Pancreas (tissue), 8 donors: ENCODE data around the gene VSTM1. TPM values are rescaled to one million over a fixed set of nuclear protein-coding genes. Genes with fewer than 3 reads are reported as not detected.

ENCODE experiments used
- polyA plus RNA-seq, 2 donors: library from polyadenylated mRNA; stranded (reverse); fragments of 200-250 nt; gene quantifications; one replicate each; pipeline ENCODE4 v1.2.3, GENCODE V29; 2013
- total RNA-seq, 6 donors: library from RNA; stranded (reverse); fragmentation: NEBNext Ultra II Directional in 4 of 6; extraction: Animal tissue kit (Norgen Biotek cat#: 25700) in 4 of 6; gene quantifications; one replicate each; pipeline versions ENCODE4 v1.2.1 to v1.2.4, GENCODE V29; 2021 to 2023
- donor health status: healthy with polysubstance abuse.
- donor health status: DM: no; HTN: no; CAD: no; lungs with moderate emphysema.
- donor health status: DM: no; HTN: no; CAD: no.
- donor health status: Bipolar disorder and iron deficiency.
- donor health status: DM: yes; HTN: yes; CAD: no.
- donor health status: DM: no; HTN: no; CAD: no.
- donor health status: DM: no; HTN: no; CAD: no.
- donor health status: DM: yes; HTN: yes; CAD: no.

The VSTM1 gene
- total and polyA plus RNA-seq, 8 donors, result not detected

Other genes starting within 250 kb of the VSTM1 start
- under 1 TPM in 5 of 6 donors, not detected in 1; 0.08 to 0.81 (median 0.32) TPM for gene NLRP12, start 239.6 kb downstream of the VSTM1 start, total RNA-seq
- under 1 TPM; 0.02 to 0.19 TPM for gene NLRP12, start 239.6 kb downstream of the VSTM1 start, polyA plus RNA-seq
- 10 to 100 TPM; 21.5 to 57.6 (median 31.0) TPM for gene MYADM, start 196.0 kb downstream of the VSTM1 start, total RNA-seq
- 10 to 100 TPM; 14.0 to 40.6 TPM for gene MYADM, start 196.0 kb downstream of the VSTM1 start, polyA plus RNA-seq
- under 1 TPM in 5 of 6 donors, not detected in 1; 0.16 to 0.38 (median 0.18) TPM for gene PRKCG, start 181.7 kb downstream of the VSTM1 start, total RNA-seq
- gene PRKCG, start 181.7 kb downstream of the VSTM1 start, polyA plus RNA-seq, result 1 to 10 TPM in 1 of 2 donors, under 1 TPM in 1; 0.99 to 2.2 TPM
- gene CACNG7, start 154.6 kb downstream of the VSTM1 start, total RNA-seq, result under 1 TPM in 2 of 6 donors, not detected in 4; 0.04 to 0.09 TPM
- under 1 TPM; 0.02 to 0.08 TPM for gene CACNG7, start 154.6 kb downstream of the VSTM1 start, polyA plus RNA-seq
- under 1 TPM in 5 of 6 donors, not detected in 1; under 0.01 to 0.06 (median 0.03) TPM for gene CACNG8, start 101.0 kb downstream of the VSTM1 start, total RNA-seq
- under 1 TPM; 0.02 to 0.04 TPM for gene CACNG8, start 101.0 kb downstream of the VSTM1 start, polyA plus RNA-seq
- gene CACNG6, start 72.3 kb downstream of the VSTM1 start, total RNA-seq, result not detected
- gene CACNG6, start 72.3 kb downstream of the VSTM1 start, polyA plus RNA-seq, result not detected
- not detected for gene TARM1, start 17.5 kb upstream of the VSTM1 start, total RNA-seq
- gene TARM1, start 17.5 kb upstream of the VSTM1 start, polyA plus RNA-seq, result not detected
- 1 to 10 TPM in 2 of 6 donors, under 1 TPM in 3, not detected in 1; 0.41 to 3.2 (median 0.84) TPM for gene OSCAR, start 36.9 kb upstream of the VSTM1 start, total RNA-seq
- 1 to 10 TPM; 1.0 to 1.1 TPM for gene OSCAR, start 36.9 kb upstream of the VSTM1 start, polyA plus RNA-seq
- gene NDUFA3, start 39.0 kb upstream of the VSTM1 start, total RNA-seq, result 10 to 100 TPM; 27.7 to 52.1 (median 45.1) TPM
- gene NDUFA3, start 39.0 kb upstream of the VSTM1 start, polyA plus RNA-seq, result 100 to 1,000 TPM; 107 to 166 TPM
- gene TFPT, start 51.8 kb upstream of the VSTM1 start, total RNA-seq, result 1 to 10 TPM; 3.8 to 8.8 (median 5.0) TPM
- gene TFPT, start 51.8 kb upstream of the VSTM1 start, polyA plus RNA-seq, result 10 to 100 TPM; 16.1 to 16.6 TPM
- gene PRPF31, start 51.9 kb upstream of the VSTM1 start, total RNA-seq, result 10 to 100 TPM; 14.4 to 27.2 (median 19.5) TPM
- gene PRPF31, start 51.9 kb upstream of the VSTM1 start, polyA plus RNA-seq, result 10 to 100 TPM; 45.0 to 47.1 TPM
- gene CNOT3, start 73.9 kb upstream of the VSTM1 start, total RNA-seq, result 10 to 100 TPM; 16.8 to 28.5 (median 21.3) TPM
- gene CNOT3, start 73.9 kb upstream of the VSTM1 start, polyA plus RNA-seq, result 10 to 100 TPM; 39.0 to 40.0 TPM
- gene LENG1, start 95.8 kb upstream of the VSTM1 start, total RNA-seq, result 1 to 10 TPM; 2.1 to 5.1 (median 4.4) TPM
- 1 to 10 TPM; 9.6 to 9.7 TPM for gene LENG1, start 95.8 kb upstream of the VSTM1 start, polyA plus RNA-seq
- gene TMC4, start 109.3 kb upstream of the VSTM1 start, total RNA-seq, result 10 to 100 TPM; 51.8 to 66.5 (median 56.2) TPM
- 10 to 100 TPM; 80.0 to 88.9 TPM for gene TMC4, start 109.3 kb upstream of the VSTM1 start, polyA plus RNA-seq
- gene MBOAT7, start 125.7 kb upstream of the VSTM1 start, total RNA-seq, result 10 to 100 TPM; 18.8 to 47.2 (median 27.3) TPM
- 10 to 100 TPM; 32.6 to 34.7 TPM for gene MBOAT7, start 125.7 kb upstream of the VSTM1 start, polyA plus RNA-seq
- 10 to 100 TPM; 16.8 to 24.7 (median 19.4) TPM for gene TSEN34, start 127.4 kb upstream of the VSTM1 start, total RNA-seq
- gene TSEN34, start 127.4 kb upstream of the VSTM1 start, polyA plus RNA-seq, result 10 to 100 TPM; 19.5 to 33.3 TPM
- 1,000 to 10,000 TPM in 4 of 6 donors, 100 to 1,000 TPM in 2; 815 to 1,921 (median 1,191) TPM for gene RPS9, start 137.0 kb upstream of the VSTM1 start, total RNA-seq
- gene RPS9, start 137.0 kb upstream of the VSTM1 start, polyA plus RNA-seq, result 1,000 to 10,000 TPM; 2,302 to 2,340 TPM
- gene LILRB3, start 159.1 kb upstream of the VSTM1 start, total RNA-seq, result 1 to 10 TPM in 3 of 6 donors, under 1 TPM in 3; 0.47 to 5.6 (median 1.6) TPM
- gene LILRB3, start 159.1 kb upstream of the VSTM1 start, polyA plus RNA-seq, result 1 to 10 TPM; 1.3 to 2.4 TPM
- 1 to 10 TPM in 2 of 6 donors, under 1 TPM in 4; 0.20 to 2.4 (median 0.62) TPM for gene LILRA6, start 178.9 kb upstream of the VSTM1 start, total RNA-seq
- gene LILRA6, start 178.9 kb upstream of the VSTM1 start, polyA plus RNA-seq, result under 1 TPM; 0.31 to 0.38 TPM
- 1 to 10 TPM in 3 of 6 donors, under 1 TPM in 3; 0.23 to 3.1 (median 1.1) TPM for gene LILRB5, start 193.4 kb upstream of the VSTM1 start, total RNA-seq
- 1 to 10 TPM in 1 of 2 donors, under 1 TPM in 1; 0.56 to 1.4 TPM for gene LILRB5, start 193.4 kb upstream of the VSTM1 start, polyA plus RNA-seq
- 1 to 10 TPM in 3 of 6 donors, under 1 TPM in 3; 0.19 to 3.9 (median 1.2) TPM for gene LILRB2, start 217.2 kb upstream of the VSTM1 start, total RNA-seq
- 1 to 10 TPM; 1.4 to 1.6 TPM for gene LILRB2, start 217.2 kb upstream of the VSTM1 start, polyA plus RNA-seq
- 1 to 10 TPM in 2 of 6 donors, under 1 TPM in 4; 0.20 to 1.7 (median 0.51) TPM for gene LILRA5, start 249.3 kb upstream of the VSTM1 start, total RNA-seq
- 1 to 10 TPM in 1 of 2 donors, under 1 TPM in 1; 0.34 to 1.1 TPM for gene LILRA5, start 249.3 kb upstream of the VSTM1 start, polyA plus RNA-seq